DMS114 treated with DMSO at 0.1 percent for 48 hours (cell line): ENCODE results near the gene KNSTRN.

Experiments
- DNase-seq: peaks from one replicate; lab custom pipeline; 2025; ENCODE audit not compliant: unreplicated experiment; lab: John Stamatoyannopoulos, UW

Gene KNSTRN

GRCh38 chr15:40365016-40365415 lies 17.5 kb upstream of the KNSTRN start:
- no peak for DNase-seq

- DNase-seq = no peak
Measured at GRCh38 chr15:40365624-40366456, 16.7 kb upstream of the KNSTRN start.

DNA sequence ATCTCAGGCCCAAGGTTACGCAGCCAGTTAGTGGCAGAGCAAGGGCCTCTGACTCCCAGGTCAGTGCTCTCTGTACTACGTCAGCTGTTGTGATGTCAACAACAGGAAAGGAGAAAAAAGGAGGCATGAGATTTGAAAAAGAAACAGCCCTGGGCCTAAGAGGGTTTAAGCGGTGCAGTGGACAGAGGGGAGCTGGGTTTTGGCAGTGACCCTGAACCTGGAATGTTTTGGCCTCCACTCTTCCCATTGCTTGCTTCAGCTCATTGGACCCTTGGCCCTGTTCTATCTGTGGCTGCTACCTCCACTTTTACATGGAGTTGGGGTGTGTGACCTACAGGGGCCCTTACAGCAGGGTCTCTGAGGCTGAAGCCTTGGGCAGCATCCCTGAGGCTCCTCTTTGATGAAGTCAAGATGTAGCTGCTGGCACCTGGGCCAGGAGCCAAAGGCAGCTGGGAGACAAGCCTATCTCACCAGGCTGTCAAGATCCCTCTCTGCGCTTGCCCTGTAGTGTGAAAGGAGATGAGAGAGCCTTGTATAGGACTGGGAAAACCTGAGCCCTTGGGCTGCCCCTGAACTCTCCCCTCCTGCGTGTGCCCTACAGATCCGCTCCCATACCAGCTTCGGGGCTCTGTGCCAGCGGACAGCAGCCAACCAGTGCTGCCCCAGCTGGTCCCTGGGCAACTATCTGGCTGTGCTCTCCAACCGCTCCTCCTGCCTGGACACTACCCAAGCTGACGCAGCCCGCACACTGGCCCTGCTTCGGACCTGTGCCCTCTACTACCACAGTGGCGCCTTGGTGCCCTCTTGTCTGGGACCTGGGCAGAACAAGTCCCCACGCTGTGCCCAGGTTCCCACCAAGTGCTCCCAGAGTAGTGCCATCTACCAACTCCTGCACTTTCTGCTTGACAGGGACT lies 15.8 kb upstream of the KNSTRN start:
- DNase-seq = no peak

- no peak for DNase-seq
Measured at GRCh38 chr15:40367371-40367685, 15.2 kb upstream of the KNSTRN start.

DNA sequence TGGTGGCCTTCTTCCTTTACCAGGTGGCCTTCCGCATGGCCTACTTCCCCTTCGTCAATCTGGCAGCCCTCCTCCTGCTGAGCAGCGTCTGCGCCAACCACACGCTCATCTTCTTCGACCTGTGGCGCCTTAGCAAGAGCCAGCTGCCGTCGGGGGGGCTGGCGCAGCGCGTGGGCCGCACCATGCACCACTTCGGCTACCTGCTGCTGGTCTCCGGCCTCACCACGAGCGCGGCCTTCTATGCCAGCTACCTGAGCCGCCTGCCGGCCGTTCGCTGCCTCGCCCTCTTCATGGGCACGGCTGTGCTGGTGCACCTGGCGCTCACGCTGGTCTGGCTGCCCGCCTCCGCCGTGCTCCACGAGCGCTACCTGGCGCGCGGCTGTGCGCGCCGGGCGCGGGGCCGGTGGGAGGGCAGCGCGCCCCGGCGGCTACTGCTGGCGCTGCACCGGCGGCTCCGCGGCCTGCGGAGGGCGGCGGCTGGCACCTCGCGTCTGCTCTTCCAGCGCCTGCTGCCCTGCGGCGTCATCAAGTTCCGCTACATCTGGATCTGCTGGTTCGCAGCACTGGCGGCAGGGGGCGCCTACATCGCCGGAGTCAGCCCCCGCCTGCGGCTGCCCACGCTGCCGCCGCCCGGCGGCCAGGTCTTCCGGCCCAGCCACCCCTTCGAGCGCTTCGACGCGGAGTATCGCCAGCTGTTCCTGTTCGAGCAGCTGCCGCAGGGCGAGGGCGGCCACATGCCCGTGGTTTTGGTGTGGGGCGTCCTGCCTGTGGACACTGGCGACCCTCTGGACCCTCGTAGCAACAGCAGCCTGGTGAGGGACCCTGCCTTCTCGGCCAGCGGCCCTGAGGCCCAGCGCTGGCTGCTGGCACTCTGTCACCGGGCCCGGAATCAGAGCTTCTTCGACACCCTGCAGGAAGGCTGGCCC lies 14.6 kb upstream of the KNSTRN start:
- no peak for DNase-seq

DNA sequence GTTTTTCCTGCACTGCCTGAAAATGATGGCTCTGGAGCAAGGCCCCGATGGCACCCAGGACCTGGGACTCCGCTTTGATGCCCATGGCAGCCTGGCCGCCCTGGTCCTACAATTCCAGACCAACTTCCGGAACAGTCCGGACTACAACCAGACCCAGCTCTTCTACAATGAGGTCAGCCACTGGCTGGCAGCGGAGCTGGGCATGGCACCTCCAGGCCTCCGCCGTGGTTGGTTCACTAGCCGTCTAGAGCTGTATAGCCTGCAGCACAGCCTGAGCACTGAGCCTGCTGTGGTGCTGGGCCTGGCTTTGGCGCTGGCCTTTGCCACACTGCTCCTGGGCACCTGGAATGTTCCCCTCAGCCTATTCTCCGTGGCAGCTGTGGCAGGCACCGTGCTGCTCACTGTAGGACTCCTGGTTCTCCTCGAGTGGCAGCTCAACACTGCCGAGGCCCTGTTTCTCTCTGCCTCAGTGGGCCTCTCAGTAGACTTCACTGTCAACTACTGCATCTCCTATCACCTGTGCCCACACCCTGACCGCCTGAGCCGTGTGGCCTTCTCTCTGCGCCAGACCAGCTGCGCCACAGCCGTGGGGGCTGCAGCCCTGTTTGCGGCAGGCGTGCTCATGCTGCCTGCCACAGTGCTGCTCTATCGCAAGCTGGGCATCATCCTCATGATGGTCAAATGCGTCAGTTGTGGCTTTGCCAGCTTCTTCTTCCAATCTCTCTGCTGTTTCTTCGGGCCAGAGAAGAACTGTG lies 13.6 kb upstream of the KNSTRN start:
- no peak for DNase-seq

- no peak for DNase-seq
Measured at GRCh38 chr15:40369474-40369869, 13.0 kb upstream of the KNSTRN start.

GRCh38 chr15:40369971-40370370 lies 12.6 kb upstream of the KNSTRN start:
- no peak for DNase-seq

- no peak for DNase-seq
Measured at GRCh38 chr15:40372981-40373380, 9.5 kb upstream of the KNSTRN start.

DNA sequence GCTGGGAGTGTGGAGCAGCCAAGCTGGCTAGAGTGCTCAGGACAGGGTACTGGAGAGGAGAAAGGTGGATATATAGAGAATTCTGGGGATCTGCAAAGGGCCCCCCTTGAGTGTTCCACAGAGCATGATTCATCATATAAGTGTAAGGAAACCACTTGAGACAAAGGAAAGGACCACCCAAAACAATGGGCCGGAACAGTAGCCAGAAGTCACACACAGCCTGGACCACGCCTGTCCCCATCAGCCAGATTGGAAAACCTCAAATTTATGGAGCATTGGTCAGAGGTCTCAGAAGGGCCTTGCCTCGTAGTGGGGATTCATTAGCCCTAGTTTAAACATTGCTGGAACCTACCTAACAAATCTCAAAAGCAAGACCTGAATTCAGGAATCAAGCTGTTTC lies 4.9 kb upstream of the KNSTRN start:
- no peak for DNase-seq

DNA sequence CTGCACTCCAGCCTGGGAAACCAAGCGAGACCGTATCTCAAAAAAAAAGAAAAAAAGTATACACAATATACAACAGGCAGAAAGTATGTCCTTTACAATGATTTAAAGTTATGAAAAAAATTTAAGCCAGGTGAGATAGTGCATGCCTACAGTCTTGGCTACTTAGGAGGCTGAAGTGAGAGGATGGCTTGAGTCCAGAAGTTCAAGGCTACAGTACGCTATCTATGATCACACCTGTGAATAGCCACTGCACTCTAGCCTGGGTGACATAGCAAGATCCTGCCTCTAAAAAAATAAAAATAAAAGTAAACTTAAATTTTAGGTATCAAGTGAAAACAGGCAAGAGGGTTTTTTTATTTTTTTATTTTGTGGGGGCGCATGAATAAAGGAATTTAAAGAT lies 3.1 kb upstream of the KNSTRN start:
- no peak for DNase-seq

DNA sequence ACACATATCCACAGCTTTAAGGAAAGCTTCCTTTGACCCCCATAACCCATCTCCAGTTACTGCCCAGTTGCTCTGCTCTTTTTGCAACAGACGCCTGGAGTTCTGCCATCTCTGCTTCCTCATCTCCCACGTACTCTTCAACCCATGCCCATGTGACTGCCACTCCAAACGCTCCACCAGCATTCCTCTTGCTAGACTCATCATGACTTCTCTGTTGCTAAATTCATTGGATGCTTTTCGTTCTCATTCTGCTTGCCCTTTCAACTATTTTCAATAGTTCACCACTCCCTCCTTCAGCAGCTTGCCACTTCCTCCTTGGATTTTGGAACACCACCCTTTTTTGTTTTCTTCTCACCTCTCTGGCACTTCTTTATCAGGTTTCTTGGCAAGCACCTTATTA lies 2.7 kb upstream of the KNSTRN start:
- DNase-seq = no peak

DNA sequence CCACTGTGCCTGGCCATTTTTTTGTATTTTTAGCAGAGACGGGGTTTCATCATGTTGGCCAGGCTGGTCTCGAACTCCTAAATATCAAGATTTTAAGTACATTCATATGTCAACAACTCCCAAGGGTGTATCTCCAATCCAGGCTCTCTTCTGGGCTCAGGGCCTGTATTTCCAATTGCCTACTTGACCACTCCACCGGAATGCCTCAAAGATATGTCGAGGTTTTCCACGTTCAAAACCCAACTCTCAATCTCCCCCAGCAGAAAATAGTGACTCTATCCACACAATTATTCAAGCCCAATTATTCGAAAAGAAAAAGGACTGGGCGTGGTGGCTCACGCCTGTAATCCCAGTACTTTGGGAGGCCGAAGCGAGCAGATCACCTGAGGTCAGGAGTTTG lies 1.9 kb upstream of the KNSTRN start:
- DNase-seq = no peak

- no peak for DNase-seq
Measured at GRCh38 chr15:40381818-40382529, 547 bp upstream of the KNSTRN start.

- DNase-seq = no peak
Measured at GRCh38 chr15:40386480-40386879, 4.0 kb downstream of the KNSTRN start.

DNA sequence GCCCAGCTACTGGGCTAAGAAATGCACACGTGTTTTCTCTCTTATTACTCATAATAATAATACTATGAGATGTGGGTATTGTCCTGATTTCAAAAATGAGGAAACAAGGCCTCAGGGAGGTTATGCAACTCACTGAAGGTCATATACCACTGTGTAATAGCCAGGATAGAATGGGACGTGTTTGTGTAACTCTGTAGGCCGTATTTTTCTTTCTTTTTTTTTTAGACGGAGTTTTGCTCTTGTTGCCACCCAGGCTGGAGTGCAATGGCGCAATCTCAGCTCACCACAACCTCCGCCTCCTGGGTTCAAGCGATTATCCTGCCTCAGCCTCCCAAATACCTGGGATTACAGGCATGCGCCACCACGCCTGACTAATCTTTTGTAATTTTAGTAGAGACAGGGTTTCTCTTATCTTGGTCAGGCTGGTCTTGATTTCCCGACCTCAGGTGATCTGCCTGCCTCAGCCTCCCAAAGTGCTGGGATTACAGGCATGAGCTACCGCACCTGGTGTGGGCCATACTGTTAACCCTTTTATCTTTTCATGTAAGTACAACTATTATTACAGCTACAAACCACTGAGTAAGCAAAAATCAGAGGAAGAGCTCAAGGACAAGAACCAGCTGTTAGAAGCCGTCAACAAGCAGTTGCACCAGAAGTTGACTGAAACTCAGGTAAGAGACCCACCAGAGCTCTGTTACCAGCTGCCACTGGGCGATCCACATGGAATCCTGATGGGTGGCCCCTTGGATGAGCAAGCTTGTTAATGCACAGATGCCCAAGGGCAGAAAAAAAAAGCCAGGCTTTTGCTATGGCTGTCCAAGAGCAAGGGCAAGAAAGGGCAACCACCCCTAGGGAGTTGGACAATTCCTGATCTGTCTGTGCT lies 6.7 kb downstream of the KNSTRN start:
- DNase-seq = no peak

GRCh38 chr15:40389824-40390595 lies 7.5 kb downstream of the KNSTRN start:
- no peak for DNase-seq
